GM03348 (cell line): ENCODE results near the gene CRAT.

Experiments used
- DNase-seq: peaks from one replicate; pipeline ENCODE4 v3.0.0; 2012; ENCODE audit warnings: low spot score

Gene CRAT

DNA sequence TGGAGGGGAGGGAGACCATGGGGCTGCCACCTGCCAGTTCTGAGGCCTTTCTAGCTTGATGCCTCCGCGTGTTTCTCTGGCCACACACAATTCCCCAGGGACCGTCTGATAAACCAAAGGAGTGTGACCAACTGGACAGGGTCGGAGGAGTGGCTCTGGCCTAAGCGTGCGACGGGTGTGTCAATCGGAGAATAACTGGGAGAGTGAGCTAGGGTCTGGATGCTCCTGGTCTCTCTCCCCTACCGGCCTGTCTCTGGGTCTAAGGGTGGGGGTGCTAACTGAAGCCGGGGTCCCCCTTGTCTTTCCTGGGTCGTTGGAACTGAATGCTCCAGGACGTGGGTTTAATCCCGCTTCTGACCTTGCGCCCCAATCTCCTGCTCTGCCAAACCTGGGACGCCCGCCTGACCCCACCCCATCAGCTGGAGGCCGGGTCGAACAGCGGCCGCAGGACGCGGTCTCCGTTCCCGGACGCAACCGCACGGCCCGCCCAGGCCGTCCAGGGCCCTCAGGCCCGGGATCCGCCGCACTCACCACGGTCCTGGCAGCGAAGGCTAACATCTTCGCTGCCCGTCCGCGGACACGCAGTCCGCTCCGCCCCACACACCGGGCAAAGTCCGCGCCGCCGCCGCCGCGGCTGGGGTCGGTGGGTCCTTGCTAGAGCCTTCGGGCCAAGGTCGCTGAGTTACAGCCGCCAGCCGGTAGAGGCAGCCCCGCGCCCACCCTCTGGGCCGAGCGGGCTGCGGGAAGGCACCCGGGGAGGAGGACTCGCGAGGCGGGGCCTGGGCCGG lies 447 bp downstream of the CRAT start:
- peak; percentile 66 for DNase-seq

DNA sequence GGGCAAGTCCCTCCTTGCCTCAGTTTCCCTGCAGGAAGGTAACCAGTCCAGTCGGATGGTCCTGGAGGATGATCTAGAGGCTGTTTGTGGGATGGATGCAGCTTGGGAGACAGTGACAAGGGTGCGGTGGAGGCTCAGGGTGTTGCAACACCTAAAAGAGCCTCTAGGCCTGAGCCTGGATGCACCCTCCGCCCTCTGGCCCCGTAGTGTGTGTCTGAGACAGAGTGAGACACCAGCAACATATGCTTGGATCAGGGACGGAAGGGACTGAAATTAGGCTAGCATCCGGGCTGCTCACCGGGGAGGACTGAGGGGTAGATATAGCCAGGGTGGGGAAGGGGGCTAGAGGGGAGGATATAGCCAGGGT lies 1.1 kb downstream of the CRAT start:
- DNase-seq = peak; percentile 76

DNA sequence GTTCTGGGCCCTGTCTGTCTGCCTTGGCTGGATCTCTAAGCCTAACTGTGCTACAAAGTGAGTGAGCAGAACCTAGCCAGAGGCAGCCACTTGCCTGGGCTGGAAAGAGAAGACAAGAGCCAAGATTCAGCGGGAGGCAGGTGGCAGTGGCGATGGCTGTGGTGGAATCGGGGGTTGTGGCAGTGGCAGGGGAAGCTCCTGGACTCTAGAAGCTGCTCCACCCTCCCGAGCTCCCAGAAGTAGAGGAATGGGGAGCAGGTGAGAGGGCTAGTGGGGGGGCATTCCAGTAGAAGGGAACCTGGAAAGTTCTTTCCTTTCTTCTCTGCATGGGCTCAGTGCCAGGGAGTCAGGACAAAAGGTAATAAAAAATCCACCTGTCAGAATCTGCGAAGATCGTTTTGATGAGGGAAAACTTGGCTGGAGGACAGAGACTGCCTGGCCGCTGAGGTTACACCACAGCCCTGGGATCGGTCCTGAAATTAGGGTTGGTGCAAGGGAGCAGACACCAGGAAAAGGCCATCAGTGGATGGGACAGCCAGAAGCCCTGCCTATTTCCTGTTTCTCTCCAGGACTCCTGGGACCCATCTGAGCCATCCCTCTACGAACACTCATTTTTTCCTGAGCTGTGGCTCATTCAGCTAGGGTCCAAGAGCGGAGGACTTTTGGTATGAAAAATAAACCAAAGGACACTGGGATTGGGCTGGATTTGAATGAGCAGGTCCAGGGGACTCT lies 1.6 kb downstream of the CRAT start:
- DNase-seq = no peak

DNA sequence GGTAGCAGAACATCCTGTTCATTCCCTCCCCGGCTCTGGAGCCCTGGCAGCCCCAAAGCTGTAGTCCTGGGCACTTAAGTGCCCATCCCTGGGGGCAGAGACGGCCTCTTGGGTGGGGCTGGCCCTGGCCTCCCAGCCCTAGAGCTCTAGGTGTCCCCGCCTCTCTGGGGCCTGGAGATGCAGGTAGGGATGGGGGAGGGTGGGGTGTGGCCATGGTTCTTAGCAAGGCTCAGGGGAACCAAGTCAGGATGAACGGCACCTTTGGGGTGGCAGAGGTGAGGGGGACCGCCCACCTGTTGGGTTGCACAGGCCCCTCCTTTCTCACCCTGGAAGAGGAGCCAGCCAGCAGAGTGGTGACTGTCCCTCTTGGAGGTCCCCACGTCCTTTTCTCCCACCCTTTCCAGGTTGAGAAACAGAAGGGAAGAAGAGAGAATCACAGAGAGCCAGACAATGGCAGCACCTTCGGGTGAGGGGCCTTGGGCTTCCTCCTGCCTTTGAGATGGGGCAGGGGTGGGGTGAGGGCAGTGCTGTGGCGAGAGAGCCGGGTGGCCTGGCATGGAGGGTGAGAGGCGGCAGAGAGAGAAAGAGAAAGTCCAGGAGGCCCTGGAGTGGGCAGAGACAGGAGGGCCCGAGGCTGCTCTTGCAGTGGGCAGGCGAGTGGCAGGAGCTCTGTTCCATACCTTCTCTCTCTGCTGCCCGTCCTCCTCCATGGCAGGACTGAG lies 2.3 kb downstream of the CRAT start:
- DNase-seq = no peak

DNA sequence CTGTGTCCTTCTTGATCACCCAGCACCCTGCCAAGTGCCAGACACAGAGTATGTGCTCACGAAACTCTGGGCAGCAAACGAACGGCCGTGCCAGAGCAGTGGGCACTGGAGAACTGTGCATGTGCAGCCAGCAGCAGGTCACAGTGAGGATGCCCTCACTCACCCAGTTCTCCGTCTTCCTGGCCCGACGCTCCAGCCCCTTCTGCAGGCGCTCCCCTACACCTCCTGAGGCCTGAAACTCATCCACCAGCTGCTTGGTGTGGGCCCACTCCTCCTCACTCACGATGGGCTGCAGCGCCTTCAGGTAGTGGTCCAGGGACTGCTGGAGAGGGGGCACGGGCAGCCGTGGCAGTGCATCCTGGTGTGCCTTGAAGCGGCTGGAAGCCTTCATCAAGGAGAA lies 2.9 kb downstream of the CRAT start:
- no peak for DNase-seq

DNA sequence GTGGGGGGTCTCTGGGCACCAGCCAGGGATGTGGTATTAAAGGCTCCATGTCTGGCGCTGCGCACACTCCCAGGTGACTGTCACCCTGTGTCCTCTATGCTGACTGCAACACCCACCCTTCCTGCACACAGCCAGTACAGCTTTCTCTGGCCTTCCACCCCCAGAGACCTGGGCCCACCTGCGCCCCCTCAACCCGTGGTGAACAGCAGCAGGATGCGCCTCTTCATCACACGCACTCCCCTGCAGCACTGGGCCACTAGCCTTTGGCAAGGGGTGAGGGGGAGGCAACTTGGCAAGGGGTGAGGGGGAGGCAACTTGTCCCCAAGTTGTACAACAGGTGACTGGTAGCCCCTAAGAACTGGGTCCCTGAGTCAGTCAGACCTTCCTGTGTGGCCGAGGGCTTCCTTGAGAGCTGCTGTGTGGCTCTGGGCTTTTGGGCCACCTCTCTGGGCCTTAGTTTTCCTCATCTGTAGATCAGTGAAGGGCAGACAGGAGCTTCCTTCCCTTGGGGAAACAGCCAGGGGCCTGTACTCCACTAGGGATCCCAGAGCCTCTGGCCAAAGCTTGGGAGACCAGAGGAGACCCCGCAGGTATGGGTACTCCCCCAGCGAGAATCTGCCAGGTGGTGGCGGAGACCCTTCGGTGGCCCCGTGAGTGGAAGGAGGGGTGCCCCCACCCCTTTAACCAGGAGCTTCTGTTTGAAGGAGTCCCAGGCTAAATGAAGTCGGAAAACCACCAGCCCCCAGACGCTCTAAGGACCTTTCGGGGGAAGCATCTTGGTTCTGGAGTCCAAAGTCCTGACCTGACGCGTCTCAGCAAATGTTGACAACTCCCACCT lies 4.5 kb downstream of the CRAT start:
- no peak for DNase-seq

DNA sequence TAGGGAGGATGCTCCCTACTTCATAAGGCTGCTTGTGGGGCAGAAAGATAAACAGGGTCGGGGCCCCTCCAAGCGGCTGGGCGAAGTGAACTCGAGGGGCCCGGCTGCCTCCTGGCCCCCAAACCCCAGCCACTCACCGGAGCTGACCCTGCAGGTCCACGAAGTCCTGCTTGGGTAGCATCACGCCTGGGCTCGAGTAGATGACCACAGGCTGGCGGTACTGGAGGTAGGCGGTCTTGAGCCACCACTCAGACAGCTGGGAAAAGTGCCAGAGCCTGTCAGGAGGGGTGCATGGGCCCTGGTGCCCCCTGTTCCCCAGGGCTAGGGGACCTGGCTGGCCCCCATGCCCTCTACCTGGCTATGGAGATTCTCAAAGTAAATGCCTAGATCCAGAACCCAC lies 6.5 kb downstream of the CRAT start:
- DNase-seq = no peak

DNA sequence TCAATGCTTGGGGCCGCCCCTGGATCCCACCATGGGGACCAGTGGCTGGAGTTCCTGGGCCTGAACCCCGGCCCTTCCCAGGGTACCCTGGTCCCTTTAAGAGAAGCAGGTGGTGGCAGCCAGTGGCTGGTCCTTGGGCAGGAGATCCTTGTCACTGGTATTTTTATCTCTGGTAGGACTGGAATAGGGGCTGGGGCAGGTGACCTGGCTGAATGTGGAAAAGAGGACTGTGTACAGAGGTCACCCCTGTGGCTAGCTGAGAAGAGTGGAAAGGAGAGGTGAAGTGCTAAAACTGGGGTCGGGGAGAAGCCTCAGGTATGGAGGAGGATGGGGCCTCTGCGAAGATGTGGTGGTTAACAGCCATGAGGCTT lies 7.0 kb downstream of the CRAT start:
- DNase-seq = no peak

DNA sequence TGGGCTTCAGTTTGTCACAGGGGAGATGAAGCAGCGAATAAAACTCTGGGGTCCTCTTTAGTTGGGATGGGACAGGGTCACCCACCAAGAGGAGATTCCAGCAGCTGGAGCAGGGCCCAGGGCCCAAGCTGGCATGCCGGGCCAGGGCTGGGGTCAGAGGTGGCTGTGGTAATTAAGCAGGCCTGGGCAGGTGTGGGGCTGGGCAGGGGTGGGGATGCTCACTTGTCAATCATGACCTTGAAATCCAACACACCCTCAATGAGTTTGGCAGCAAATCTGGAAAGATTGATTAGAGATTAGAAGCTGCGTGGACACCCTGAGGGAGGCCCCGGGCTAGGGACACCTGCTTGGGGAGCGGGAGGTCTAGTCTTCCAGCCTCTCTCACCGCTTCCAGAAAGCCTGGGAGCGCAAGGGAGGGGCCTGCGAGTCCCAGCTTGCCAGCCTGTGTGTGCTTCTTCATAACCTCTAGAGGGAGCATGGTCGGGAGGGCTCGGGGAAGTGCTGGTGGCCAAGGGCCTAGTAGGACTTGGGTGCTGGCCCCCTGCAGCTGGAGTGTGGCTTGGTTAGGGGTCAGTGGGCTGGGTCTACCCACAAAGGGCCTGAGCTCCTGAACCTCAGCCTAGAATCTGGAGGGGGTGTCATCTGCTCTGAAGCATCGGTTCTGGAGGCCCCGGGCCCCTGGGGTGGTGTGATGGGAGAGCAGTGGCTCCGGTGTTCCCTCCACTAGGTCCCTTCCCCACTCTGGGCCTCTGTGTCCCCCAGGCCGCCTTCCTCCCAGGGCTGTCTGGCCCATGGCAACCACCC lies 7.6 kb downstream of the CRAT start:
- peak; percentile 69 for DNase-seq

DNA sequence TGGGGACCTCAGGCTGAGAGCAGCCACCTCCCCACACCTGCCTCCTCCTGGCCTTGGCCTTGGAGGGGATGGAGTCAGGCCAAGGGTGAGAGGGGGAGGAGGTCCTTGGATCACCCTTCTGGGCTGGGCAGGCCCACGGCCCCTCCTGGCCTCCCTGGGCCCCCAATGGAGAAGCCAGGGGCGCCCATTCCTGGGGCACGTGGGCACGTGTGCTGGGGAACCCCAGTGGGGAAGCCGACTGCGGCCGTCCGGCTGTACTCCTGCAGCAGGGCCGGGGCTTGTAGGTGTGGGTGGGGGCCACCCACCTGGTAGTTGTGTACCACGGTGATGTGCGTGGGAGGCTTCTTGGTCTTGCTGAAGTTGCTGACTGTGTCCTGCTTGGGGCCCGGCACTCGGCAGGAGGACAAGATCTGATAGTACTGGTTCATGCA lies 8.5 kb downstream of the CRAT start:
- DNase-seq = no peak

DNA sequence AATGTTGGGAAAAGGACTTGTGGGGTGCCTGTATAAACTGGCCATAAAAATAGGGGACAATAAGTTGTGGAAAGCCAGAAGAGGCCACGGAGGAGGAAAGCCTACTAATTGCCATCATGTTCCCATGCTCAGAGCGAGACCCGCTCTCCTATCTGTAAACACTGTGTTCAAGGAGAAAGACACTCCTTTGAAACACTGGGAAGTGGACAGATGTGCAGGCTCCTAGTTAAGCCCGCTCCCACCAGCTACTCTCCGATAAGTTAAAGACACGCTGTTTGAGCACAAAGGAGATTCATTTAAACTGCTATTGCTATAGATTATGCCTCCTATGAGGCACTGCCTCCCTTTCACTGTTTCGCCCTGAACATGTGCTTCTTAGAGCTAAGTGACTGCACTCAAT lies 9.3 kb downstream of the CRAT start:
- no peak for DNase-seq

DNA sequence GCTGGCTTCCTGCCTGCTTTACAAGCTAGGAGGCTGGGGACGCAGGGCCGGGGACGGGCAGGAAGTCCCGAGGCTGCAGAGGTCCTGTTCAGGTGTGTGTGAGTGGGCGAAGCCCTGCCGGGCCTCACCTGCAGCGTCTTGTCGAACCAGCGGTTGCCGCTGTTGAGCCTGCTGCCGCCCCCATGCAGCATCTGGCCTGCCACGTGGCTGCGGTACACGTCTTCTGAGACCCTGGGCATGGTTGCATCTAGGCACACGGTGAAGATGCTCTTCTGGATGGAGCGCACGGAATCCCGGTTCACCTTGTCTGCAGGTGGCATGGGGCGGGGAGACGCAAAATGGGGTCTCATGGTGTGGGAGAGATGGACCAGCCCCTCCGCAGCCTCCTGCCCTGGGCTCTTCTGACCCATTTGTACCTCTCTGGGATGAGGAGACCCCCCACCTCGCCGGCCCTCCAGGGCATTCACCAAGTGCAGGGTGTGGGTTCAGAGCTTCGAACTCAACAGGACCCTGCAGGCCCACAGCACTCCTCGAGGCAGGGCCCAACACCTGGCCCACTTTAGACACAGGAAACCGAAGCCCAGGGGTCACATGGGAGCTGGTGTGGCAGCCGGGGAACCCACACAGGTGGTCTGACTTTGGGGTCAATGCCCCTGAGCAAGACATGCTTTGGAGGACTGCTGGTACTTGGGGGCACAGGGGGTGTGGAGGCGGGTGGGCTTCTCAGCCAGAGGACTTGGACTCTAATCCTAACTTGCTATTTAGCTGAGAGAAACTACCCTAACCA lies 10.0 kb downstream of the CRAT start:
- DNase-seq = no peak

DNA sequence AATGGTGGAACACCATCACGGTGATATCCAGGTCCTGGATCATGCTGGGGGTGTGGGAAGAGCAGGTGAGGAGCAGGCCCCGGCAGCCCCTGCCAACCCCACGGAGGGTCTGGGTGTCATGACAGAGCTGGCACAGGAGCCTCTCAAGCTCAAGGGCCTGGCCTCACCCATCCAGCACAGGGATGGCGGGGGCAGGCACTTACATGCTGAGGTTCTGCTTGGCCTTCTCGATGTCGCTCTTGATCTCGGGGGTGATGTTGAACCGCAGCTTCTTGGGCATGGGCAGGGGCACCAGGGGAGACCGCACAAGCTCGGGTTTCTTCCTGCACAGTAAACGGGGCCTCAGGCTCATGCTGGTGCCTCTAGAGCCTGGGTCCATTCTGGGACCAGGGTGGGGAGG lies 12.3 kb downstream of the CRAT start:
- no peak for DNase-seq

DNA sequence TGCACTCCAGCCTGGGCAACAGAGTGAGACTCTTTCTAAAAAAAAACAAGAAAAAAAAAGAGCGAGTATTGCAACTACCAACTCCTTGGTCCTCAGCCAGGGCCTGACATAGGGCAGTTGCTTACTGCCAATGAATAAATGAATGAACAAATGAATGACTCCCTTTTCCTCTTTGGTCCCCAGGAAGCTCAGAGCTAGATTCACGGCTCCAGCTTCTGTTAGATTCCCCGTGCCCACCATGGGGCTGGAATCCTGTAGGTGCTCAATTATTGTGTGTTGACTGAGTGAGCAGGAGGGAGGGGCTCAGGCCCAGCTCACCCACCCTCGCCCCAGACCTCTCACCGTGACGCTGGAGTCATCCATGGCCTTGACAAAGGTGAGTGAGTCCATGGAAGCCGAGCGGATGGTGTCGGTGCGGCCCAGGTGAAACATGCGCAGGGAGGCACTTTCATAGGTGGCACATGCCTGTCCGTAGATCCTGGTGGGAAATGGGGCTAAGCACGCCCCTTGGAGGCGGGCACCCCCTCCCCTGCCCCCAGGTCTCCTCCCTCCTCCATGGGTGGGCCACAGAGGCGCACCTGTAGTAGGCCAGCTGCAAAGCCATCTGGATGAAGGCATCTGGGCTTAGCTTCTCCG lies 12.8 kb downstream of the CRAT start:
- no peak for DNase-seq

DNA sequence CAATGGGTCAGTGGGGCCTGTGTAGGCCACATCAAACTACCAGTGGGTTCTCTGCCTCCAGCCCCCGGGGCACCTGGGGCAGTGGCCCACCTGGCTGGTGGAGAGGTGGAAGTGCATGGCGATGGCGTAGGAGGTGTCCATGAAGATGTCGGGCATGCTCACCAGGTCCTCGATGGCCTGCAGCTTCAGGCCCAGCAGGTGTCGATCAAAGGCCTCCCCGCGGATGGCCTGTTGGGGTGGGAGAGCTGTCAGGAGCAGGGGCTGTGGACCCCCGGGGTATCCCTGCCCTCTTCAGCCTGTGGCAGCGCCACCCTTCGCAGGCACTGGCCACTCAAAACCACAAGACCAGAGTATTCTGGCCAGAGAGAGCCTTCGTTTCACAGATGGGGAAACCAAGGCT lies 14.7 kb downstream of the CRAT start:
- no peak for DNase-seq

DNA sequence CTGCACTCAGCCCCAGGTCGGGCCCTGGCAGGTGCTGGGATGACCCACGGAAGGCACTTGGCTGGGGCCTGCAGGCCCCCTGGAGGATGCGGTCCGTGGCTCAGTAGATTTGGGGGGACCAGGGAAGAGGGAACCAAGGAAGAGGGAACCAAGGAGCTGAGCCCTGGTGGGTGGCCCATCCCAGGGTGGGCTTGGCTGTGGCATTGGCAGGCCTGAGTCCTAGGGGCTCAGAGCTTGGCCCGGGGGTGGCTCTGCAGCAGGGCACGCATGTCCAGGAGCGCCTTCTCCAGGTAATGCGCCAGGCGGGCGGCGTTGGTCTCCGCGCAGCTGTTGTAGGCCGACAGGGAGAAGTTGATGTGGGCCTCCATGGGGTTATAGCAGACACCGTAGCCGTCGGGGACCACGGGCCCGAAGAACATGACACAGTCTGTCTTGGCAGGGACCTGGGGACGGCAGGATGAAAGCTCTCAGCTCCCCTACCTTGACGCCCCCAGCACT lies 15.4 kb downstream of the CRAT start:
- no peak for DNase-seq

DNA sequence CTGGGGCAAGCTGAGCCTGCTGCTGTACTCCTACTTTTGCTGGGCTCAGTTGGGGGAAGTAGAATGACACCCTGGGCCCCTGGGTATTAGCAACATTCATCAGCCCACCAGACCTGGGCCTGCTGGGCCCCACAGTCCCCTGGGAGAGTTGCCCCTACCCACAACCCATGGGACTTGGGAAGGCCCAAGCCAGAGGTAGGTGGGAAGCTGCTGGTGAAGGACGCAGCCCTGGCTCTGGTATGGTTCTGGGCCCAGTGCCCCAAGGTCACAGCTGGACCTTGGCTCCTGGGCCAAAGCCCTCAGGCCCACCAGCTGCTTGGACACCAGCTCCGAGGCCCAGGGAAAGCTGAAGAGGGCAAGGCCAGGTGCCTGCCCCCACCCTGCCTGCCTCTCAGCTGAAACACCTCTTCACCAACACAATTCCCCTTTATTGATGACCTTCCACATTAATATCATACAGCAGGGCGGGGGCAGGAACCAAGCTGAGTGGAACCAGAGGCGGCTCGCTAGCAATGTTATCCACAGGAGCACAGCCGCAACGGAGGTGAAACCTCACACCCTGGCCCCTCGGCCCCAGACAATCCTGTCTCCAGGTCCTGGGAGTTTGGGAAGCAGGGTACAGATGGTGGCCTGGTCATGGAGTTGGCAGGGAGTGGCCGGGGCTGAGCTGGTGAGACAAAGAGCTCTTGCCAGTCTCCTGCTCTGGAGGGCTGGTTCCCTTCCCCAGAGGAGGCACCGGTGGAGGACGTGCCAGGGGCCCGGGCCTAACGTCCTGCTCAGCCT lies 16.0 kb downstream of the CRAT start:
- no peak for DNase-seq

DNA sequence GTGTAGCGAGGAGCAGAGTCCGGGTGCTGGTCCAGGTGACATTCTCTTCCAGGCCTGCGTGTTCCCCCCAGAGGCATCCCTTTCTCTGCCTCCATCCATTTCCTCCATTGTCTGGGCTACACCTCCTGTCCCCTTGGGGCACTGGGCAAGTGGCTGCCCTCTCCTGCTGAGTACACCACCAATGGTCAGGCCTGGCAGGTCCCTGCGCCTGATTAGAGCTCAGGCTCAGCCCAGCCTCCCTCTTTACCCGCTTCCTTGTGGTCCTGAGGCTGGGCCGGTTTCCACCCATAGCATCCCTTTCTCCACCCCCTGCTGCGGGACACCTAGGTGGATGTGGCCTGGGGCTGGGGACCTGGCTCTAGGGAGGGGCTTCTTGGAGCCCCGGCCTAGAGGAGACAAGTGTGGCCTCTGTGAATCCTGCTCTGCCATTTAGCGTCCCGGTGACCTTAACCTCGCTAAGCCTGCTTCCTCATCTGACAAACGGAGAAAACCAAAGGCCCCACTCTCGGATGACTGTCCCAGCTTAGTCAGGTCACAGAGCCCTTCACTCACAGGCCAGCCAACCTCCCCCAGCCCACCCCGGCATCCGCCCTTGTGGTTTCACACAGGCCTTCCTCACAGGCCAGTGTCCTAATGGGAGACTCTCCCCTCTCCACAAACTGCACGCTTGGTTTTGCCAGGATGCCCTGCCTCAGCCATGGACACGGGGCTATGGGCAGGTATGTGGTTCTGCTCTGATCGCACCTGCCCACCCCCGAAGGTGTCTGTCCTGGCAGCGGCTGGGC lies 16.8 kb downstream of the CRAT start:
- no peak for DNase-seq
